WTC11 (cell line): ENCODE results near the gene SH3D21.

Experiments used
- ATF1 ChIP-seq: sonication (generic); formaldehyde crosslinking; IDR thresholded peaks from 2 replicates; pipeline ENCODE4 v1.8.1; 2023; ENCODE audit warnings: mild to moderate bottlenecking, moderate library complexity, missing genetic modification reagents
- ATF3 ChIP-seq: sonication (generic); formaldehyde crosslinking; conservative IDR thresholded peaks from 2 replicates; pipeline ENCODE4 v1.8.1; 2022; ENCODE audit warnings: mild to moderate bottlenecking, missing genetic modification reagents
- CREB1 ChIP-seq: sonication (generic); formaldehyde crosslinking; IDR thresholded peaks from 2 replicates; pipeline ENCODE4 v1.8.0; 2023; ENCODE audit warnings: mild to moderate bottlenecking, missing genetic modification reagents
- CTCF ChIP-seq: fragments of 200-600 bp; IDR thresholded peaks from 2 replicates; pipeline ENCODE4 v1.8.0; 2022; ENCODE audit warnings: antibody characterized with exemption
- EMX1 ChIP-seq: fragments of 250-450 bp; sonication (Bioruptor Pico); IDR thresholded peaks from 2 replicates; pipeline ENCODE4 v1.8.0; 2021; ENCODE audit warnings: mild to moderate bottlenecking
- ESRRA ChIP-seq: sonication (generic); formaldehyde crosslinking; IDR thresholded peaks from 2 replicates; pipeline ENCODE4 v1.8.1; 2022; ENCODE audit warnings: mild to moderate bottlenecking, missing genetic modification reagents, borderline replicate concordance
- FOXK1 ChIP-seq: sonication (generic); formaldehyde crosslinking; IDR thresholded peaks from 2 replicates; pipeline ENCODE4 v1.8.0; 2022; ENCODE audit warnings: mild to moderate bottlenecking, moderate library complexity, missing genetic modification reagents
- FOXP4 ChIP-seq: sonication (generic); formaldehyde crosslinking; IDR thresholded peaks from 2 replicates; pipeline ENCODE4 v1.8.0; 2022; ENCODE audit warnings: mild to moderate bottlenecking, missing genetic modification reagents
- GABPB1 ChIP-seq: sonication (generic); formaldehyde crosslinking; IDR thresholded peaks from 2 replicates; pipeline ENCODE4 v1.8.1; 2023; ENCODE audit warnings: mild to moderate bottlenecking, missing genetic modification reagents
- MLX ChIP-seq: sonication (generic); formaldehyde crosslinking; IDR thresholded peaks from 2 replicates; pipeline ENCODE4 v1.8.1; 2023; ENCODE audit warnings: mild to moderate bottlenecking, missing genetic modification reagents, moderate library complexity
- PRDM15 ChIP-seq: sonication (generic); formaldehyde crosslinking; IDR thresholded peaks from 2 replicates; pipeline ENCODE4 v1.8.0; 2022; ENCODE audit warnings: missing genetic modification reagents
- RELA ChIP-seq: sonication (generic); formaldehyde crosslinking; IDR thresholded peaks from 2 replicates; pipeline ENCODE4 v1.8.1; 2022; ENCODE audit warnings: missing genetic modification reagents, mild to moderate bottlenecking, borderline replicate concordance
- SMAD4 ChIP-seq: sonication (generic); formaldehyde crosslinking; IDR thresholded peaks from 2 replicates; pipeline ENCODE4 v1.8.0; 2022; ENCODE audit warnings: mild to moderate bottlenecking, missing genetic modification reagents
- ZNF317 ChIP-seq: sonication (generic); formaldehyde crosslinking; IDR thresholded peaks from 2 replicates; pipeline ENCODE4 v1.8.1; 2023; ENCODE audit warnings: low read depth, mild to moderate bottlenecking, moderate library complexity, missing genetic modification reagents, borderline replicate concordance

DNA sequence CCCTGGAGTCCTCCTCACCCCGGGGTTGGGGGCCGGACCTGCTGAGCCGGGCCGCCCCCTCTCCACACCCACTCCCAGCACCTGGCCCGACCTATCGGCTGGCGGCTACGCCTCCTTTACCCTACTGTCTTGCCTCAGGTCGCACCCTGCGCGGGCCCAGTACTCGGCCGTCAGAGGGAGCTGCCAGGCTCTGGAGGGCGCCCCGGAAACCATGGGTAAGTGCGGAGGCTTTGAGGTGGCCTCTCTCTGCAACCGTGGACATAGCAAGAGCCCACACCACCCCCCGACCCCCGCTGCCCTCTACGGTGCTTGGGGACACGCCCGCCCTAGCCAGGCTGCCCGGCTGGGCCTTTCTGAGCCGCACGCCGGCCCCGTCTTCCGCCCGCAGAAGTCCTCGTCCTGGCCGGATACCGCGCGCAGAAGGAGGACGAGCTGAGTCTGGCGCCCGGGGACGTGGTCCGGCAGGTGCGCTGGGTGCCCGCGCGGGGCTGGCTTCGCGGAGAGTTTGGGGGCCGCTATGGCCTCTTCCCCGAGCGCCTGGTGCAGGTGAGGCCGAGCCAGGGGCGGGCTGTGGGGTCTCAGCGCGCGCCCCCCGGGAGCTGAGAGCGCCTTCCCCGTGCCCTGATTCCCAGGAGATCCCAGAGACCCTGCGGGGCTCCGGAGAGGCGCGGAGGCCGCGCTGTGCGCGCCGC lies at the start of gene SH3D21:
- TF ChIP-seq CTCF (no peak), EMX1 (CRISPR knock-in tag) (0 out of 2 replicates have a peak, but pooled peaks have one; percentile 38), CREB1 (CRISPR knock-in tag) (no peak), MLX (CRISPR knock-in tag) (no peak), ATF3 (CRISPR knock-in tag) (no peak), ATF1 (CRISPR knock-in tag) (no peak), SMAD4 (CRISPR knock-in tag) (no peak), ESRRA (CRISPR knock-in tag) (no peak), ZNF317 (CRISPR knock-in tag) (no peak; the same call in 1 of the 2 replicates), GABPB1 (CRISPR knock-in tag) (0 out of 2 replicates have a peak, but pooled peaks have one; percentile 37), PRDM15 (CRISPR knock-in tag) (no peak), FOXK1 (CRISPR knock-in tag) (peak; percentile 27; the same call in 1 of the 2 replicates), RELA (CRISPR knock-in tag) (peak; percentile 27; the same call in 1 of the 2 replicates), FOXP4 (CRISPR knock-in tag) (no peak)
